Tibial artery (tissue), 4 donors: Measurements from ENCODE around the gene NEDD9.
A peak's percentile ranks its signal among the peaks of the same experiment; 100 is the strongest.

Experiments used
- DNase-seq, 2 donors: peaks; one replicate each; pipeline ENCODE4 v3.0.0-alpha.2; 2019
- H3K27ac ChIP-seq, 2 donors: fragments of 200-600 bp; sonication (generic) in 1 of 2; 1 replicate in 1 of 2; 2 replicates in 1 of 2; pipeline ENCODE4 v1.5.1; 2018 to 2019; ENCODE audit warnings: mild to moderate bottlenecking in 1 of 2
- H3K27me3 ChIP-seq, 2 donors: fragments of 200-600 bp; sonication (generic) in 1 of 2; one replicate each; pipeline versions ENCODE4 v1.5.1 to v1.6.0; 2016 to 2019
- H3K36me3 ChIP-seq, 3 donors: fragments of 200-600 bp; sonication (generic) in 2 of 3; one replicate each; pipeline ENCODE4 v1.5.1; 2016 to 2019; ENCODE audit warnings: mild to moderate bottlenecking in 2 of 3
- H3K4me1 ChIP-seq, 4 donors: fragments of 200-600 bp; sonication (generic) in 2 of 4; 1 replicate in 3 of 4; 2 replicates in 1 of 4; pipeline ENCODE4 v1.5.1; 2016 to 2019
- H3K4me3 ChIP-seq, 2 donors: fragments of 200-600 bp; sonication (generic) in 1 of 2; 1 replicate in 1 of 2; 2 replicates in 1 of 2; pipeline ENCODE4 v1.5.1; 2018 to 2019; ENCODE audit warnings: mild to moderate bottlenecking in 2 of 2
- H3K9me3 ChIP-seq, 3 donors: fragments of 200-600 bp; sonication (generic) in 1 of 3; one replicate each; pipeline ENCODE4 v1.5.1; 2016 to 2019
- CTCF ChIP-seq, 2 experiments: fragments of 200-600 bp in 1 of 2; fragments of 450-650 bp in 1 of 2; IDR thresholded peaks; one replicate each; pipeline ENCODE4 v1.5.1; 2017 to 2019; ENCODE audit warnings: antibody characterized with exemption in 2 of 2, mild to moderate bottlenecking in 1 of 2, moderate library complexity in 1 of 2
- intact Hi-C: fragments of 100-400 bp; cut with DNase I; formaldehyde crosslinking; loops from one replicate; pipeline ENCODE4 v1.15.0; 2023; ENCODE audit warnings: low total_unique reads

NEDD9 gene

GRCh38 chr6:11212664-11213063, 19.8 kb downstream of the NEDD9 start:
- no peak overlapping the region for H3K4me3 ChIP-seq
- H3K9me3 ChIP-seq: no peaks in the 10 kb centered on the region
- H3K4me1 ChIP-seq: peaks cover 3 to 100% (median 87%) of the 10 kb centered on the region in 4 donors
- H3K27ac ChIP-seq: peak overlapping the region; percentile 80 to 84
- H3K27me3 ChIP-seq: no peaks in the 10 kb centered on the region
- peak; percentile 82 to 85 for DNase-seq
- intact Hi-C loops: no loop called here
- TF ChIP-seq CTCF (IDR thresholded peaks at IDR 0.05): no peak
- peaks cover 0 to 13% (median 0%) of the 10 kb centered on the region in 3 donors for H3K36me3 ChIP-seq

- Histone ChIP-seq H3K4me1 (peaks cover 3 to 100% (median 86%) of the 10 kb centered on the region in 4 donors), H3K9me3 (no peaks in the 10 kb centered on the region), H3K27me3 (no peaks in the 10 kb centered on the region), H3K36me3 (peaks cover 0 to 13% (median 0%) of the 10 kb centered on the region in 3 donors), H3K4me3 (peak overlapping the region in 1 of 2 donors; percentile 5), H3K27ac (peak overlapping the region; percentile 80 to 84)
- DNase-seq: no peak
- TF ChIP-seq CTCF (IDR thresholded peaks at IDR 0.05): no peak
- intact Hi-C loops: no loop called here
Measured at GRCh38 chr6:11211254-11211653, 21.2 kb downstream of the NEDD9 start.

- H3K27ac ChIP-seq: peak overlapping the region; percentile 80 to 84
Measured at GRCh38 chr6:11210386-11211138, 21.9 kb downstream of the NEDD9 start.

GRCh38 chr6:11209906-11210305, 22.6 kb downstream of the NEDD9 start:
- Histone ChIP-seq H3K27ac (peak overlapping the region; percentile 80 to 84), H3K4me1 (peaks cover 3 to 100% (median 82%) of the 10 kb centered on the region in 4 donors), H3K36me3 (peaks cover 0 to 13% (median 0%) of the 10 kb centered on the region in 3 donors)

More at GRCh38 chr6:11210386-11211138, 21.9 kb downstream of the NEDD9 start:
- peak overlapping the region in 1 of 2 donors; percentile 5 for H3K4me3 ChIP-seq
- H3K36me3 ChIP-seq: peaks cover 0 to 13% (median 0%) of the 10 kb centered on the region in 3 donors
- H3K9me3 ChIP-seq: no peaks in the 10 kb centered on the region
- intact Hi-C loops: no loop called here
- H3K27me3 ChIP-seq: no peaks in the 10 kb centered on the region
- peaks cover 3 to 100% (median 85%) of the 10 kb centered on the region in 4 donors for H3K4me1 ChIP-seq
- TF ChIP-seq CTCF (IDR thresholded peaks at IDR 0.05): no peak
- DNase-seq: no peak

GRCh38 chr6:11209369-11209768, 23.1 kb downstream of the NEDD9 start:
- no peaks in the 10 kb centered on the region for H3K9me3 ChIP-seq
- intact Hi-C loops: no loop called here
- no peak for DNase-seq
- H3K27me3 ChIP-seq: no peaks in the 10 kb centered on the region
- peaks cover 0 to 13% (median 0%) of the 10 kb centered on the region in 3 donors for H3K36me3 ChIP-seq
- H3K4me3 ChIP-seq: no peak overlapping the region
- peak overlapping the region; percentile 80 to 84 for H3K27ac ChIP-seq
- TF ChIP-seq CTCF (IDR thresholded peaks at IDR 0.05): no peak
- H3K4me1 ChIP-seq: peaks cover 3 to 98% (median 78%) of the 10 kb centered on the region in 4 donors

More at GRCh38 chr6:11209906-11210305, 22.6 kb downstream of the NEDD9 start:
- Histone ChIP-seq H3K9me3 (no peaks in the 10 kb centered on the region), H3K27me3 (no peaks in the 10 kb centered on the region), H3K4me3 (no peak overlapping the region)
- TF ChIP-seq CTCF (IDR thresholded peaks at IDR 0.05): no peak
- DNase-seq: no peak
- intact Hi-C loops: no loop called here
